Activated CD4-positive, alpha-beta T cell treated with anti-CD3 and anti-CD28 coated beads for 36 hours (primary cell): ENCODE measurements around the gene LHFPL5. TPM values are rescaled to one million over a fixed set of nuclear protein-coding genes. Genes with fewer than 3 reads are reported as not detected.

ENCODE experiments used
- total RNA-seq, 2 experiments: library from RNA; stranded (reverse); gene quantifications; one replicate each; pipeline ENCODE4 v1.2.3, GENCODE V29; 2021

LHFPL5 gene
- total RNA-seq, 2 experiments from 2014 or later = not detected

Other genes with a start within 250 kb of the LHFPL5 start
- gene FKBP5, start 116.4 kb upstream of the LHFPL5 start, total RNA-seq = 100 to 1,000 TPM; 140 to 141 TPM
- gene ARMC12, start 68.3 kb upstream of the LHFPL5 start, total RNA-seq = 1 to 10 TPM; 1.3 to 3.0 TPM
- not detected for gene CLPSL2, start 28.8 kb upstream of the LHFPL5 start, total RNA-seq
- not detected for gene CLPSL1, start 24.3 kb upstream of the LHFPL5 start, total RNA-seq
- gene CLPS, start 8.0 kb upstream of the LHFPL5 start, total RNA-seq = not detected
- 100 to 1,000 TPM; 100 to 118 TPM for gene SRPK1, start 115.7 kb downstream of the LHFPL5 start, total RNA-seq
- gene SLC26A8, start 219.3 kb downstream of the LHFPL5 start, total RNA-seq = not detected
- 10 to 100 TPM; 39.1 to 44.0 TPM for gene MAPK14, start 222.5 kb downstream of the LHFPL5 start, total RNA-seq